Measurements from ENCODE around the gene PLD4.
"Not testable (repeated sequence)": the region's sequence is repeated elsewhere in the genome, so short reads cannot be mapped to it uniquely, and the experiment has no call there.

Gene PLD4

GRCh38 chr14:104941508-104942365, 17.1 kb downstream of the PLD4 start:
- DNase-seq (no peak), ATAC-seq (ENCODE audit: insufficient read depth, low read depth) (no peak)
- H4K20me1 ChIP-seq (ENCODE audit: insufficient read depth, low read length), result no peaks in the 10 kb centered on the region
- H3K4me1 ChIP-seq (ENCODE audit: insufficient read depth, low read length), result no peaks in the 10 kb centered on the region
- no peak overlapping the region for H3K4me3 ChIP-seq (ENCODE audit: low read depth in 1 of 2, low read length in 2 of 2)
- H3K9me3 ChIP-seq (ENCODE audit: insufficient read depth, low read length, severe bottlenecking), result no peaks in the 10 kb centered on the region
- no peak overlapping the region for H2AFZ ChIP-seq (ENCODE audit: low read depth, low read length)
- no peak overlapping the region for H3K9ac ChIP-seq (ENCODE audit: low read depth, low read length)
- H3K79me2 ChIP-seq (ENCODE audit: insufficient read depth, low read length), result no peaks in the 10 kb centered on the region
- no peak for TF ChIP-seq EZH2 (IDR thresholded peaks at IDR 0.05; ENCODE audit: borderline replicate concordance, low read depth, low read length, severe bottlenecking)
- TF ChIP-seq CTCF (IDR thresholded peaks at IDR 0.05; ENCODE audit: borderline replicate concordance, extremely low read depth, low read length, poor library complexity, severe bottlenecking), result no peak
- no peaks in the 10 kb centered on the region for H3K36me3 ChIP-seq (ENCODE audit: insufficient read depth, low read length)
- H3K4me2 ChIP-seq (ENCODE audit: insufficient read depth, low read length), result no peak overlapping the region
- peaks cover 20% of the 10 kb centered on the region for H3K27me3 ChIP-seq (ENCODE audit: insufficient read depth, low read length, poor library complexity)
- H3K27ac ChIP-seq (ENCODE audit: low read length), result no peak overlapping the region

GRCh38 chr14:104942586-104942985, 17.9 kb downstream of the PLD4 start:
- no peak overlapping the region for H3K27ac ChIP-seq (ENCODE audit: low read length)
- ATAC-seq (ENCODE audit: insufficient read depth, low read depth), result no peak
- no peaks in the 10 kb centered on the region for H3K9me3 ChIP-seq (ENCODE audit: insufficient read depth, low read length, severe bottlenecking)
- H3K9ac ChIP-seq (ENCODE audit: low read depth, low read length), result no peak overlapping the region
- TF ChIP-seq CTCF (IDR thresholded peaks at IDR 0.05; ENCODE audit: borderline replicate concordance, extremely low read depth, low read length, poor library complexity, severe bottlenecking) (no peak), EZH2 (IDR thresholded peaks at IDR 0.05; ENCODE audit: borderline replicate concordance, low read depth, low read length, severe bottlenecking) (no peak)
- no peaks in the 10 kb centered on the region for H3K79me2 ChIP-seq (ENCODE audit: insufficient read depth, low read length)
- no peak overlapping the region for H3K4me2 ChIP-seq (ENCODE audit: insufficient read depth, low read length)
- no peak overlapping the region for H3K4me3 ChIP-seq (ENCODE audit: low read depth in 1 of 2, low read length in 2 of 2)
- DNase-seq, result no peak
- no peak overlapping the region for H2AFZ ChIP-seq (ENCODE audit: low read depth, low read length)
- H3K4me1 ChIP-seq (ENCODE audit: insufficient read depth, low read length), result no peaks in the 10 kb centered on the region
- H4K20me1 ChIP-seq (ENCODE audit: insufficient read depth, low read length), result no peaks in the 10 kb centered on the region
- H3K27me3 ChIP-seq (ENCODE audit: insufficient read depth, low read length, poor library complexity), result peaks cover 13% of the 10 kb centered on the region
- H3K36me3 ChIP-seq (ENCODE audit: insufficient read depth, low read length), result no peaks in the 10 kb centered on the region

GRCh38 chr14:104943216-104944015, 18.7 kb downstream of the PLD4 start:
- not testable (repeated sequence) for H3K27ac ChIP-seq (ENCODE audit: low read length); H3K4me2 ChIP-seq (ENCODE audit: insufficient read depth, low read length); H3K9me3 ChIP-seq (ENCODE audit: insufficient read depth, low read length, severe bottlenecking); H3K36me3 ChIP-seq (ENCODE audit: insufficient read depth, low read length); H2AFZ ChIP-seq (ENCODE audit: low read depth, low read length); DNase-seq; ATAC-seq (ENCODE audit: insufficient read depth, low read depth); H3K4me1 ChIP-seq (ENCODE audit: insufficient read depth, low read length); H4K20me1 ChIP-seq (ENCODE audit: insufficient read depth, low read length); H3K9ac ChIP-seq (ENCODE audit: low read depth, low read length); H3K4me3 ChIP-seq (ENCODE audit: low read depth in 1 of 2, low read length in 2 of 2); H3K79me2 ChIP-seq (ENCODE audit: insufficient read depth, low read length)
- peaks cover 13% of the 10 kb centered on the region for H3K27me3 ChIP-seq (ENCODE audit: insufficient read depth, low read length, poor library complexity)

- not testable (repeated sequence) for H3K27ac ChIP-seq (ENCODE audit: low read length); H3K9me3 ChIP-seq (ENCODE audit: insufficient read depth, low read length, severe bottlenecking); ATAC-seq (ENCODE audit: insufficient read depth, low read depth); H3K4me1 ChIP-seq (ENCODE audit: insufficient read depth, low read length); H3K79me2 ChIP-seq (ENCODE audit: insufficient read depth, low read length); H3K36me3 ChIP-seq (ENCODE audit: insufficient read depth, low read length); H4K20me1 ChIP-seq (ENCODE audit: insufficient read depth, low read length); H2AFZ ChIP-seq (ENCODE audit: low read depth, low read length); H3K4me2 ChIP-seq (ENCODE audit: insufficient read depth, low read length); DNase-seq; H3K9ac ChIP-seq (ENCODE audit: low read depth, low read length); H3K4me3 ChIP-seq (ENCODE audit: low read depth in 1 of 2, low read length in 2 of 2)
- H3K27me3 ChIP-seq (ENCODE audit: insufficient read depth, low read length, poor library complexity), result peaks cover 10% of the 10 kb centered on the region
Measured at GRCh38 chr14:104944016-104944308, 19.3 kb downstream of the PLD4 start.

- not testable (repeated sequence) for H3K9ac ChIP-seq (ENCODE audit: low read depth, low read length); H4K20me1 ChIP-seq (ENCODE audit: insufficient read depth, low read length); H3K27me3 ChIP-seq (ENCODE audit: insufficient read depth, low read length, poor library complexity); H3K36me3 ChIP-seq (ENCODE audit: insufficient read depth, low read length); H3K27ac ChIP-seq (ENCODE audit: low read length); ATAC-seq (ENCODE audit: insufficient read depth, low read depth); H3K9me3 ChIP-seq (ENCODE audit: insufficient read depth, low read length, severe bottlenecking); H3K4me1 ChIP-seq (ENCODE audit: insufficient read depth, low read length); H3K4me2 ChIP-seq (ENCODE audit: insufficient read depth, low read length); H2AFZ ChIP-seq (ENCODE audit: low read depth, low read length); H3K79me2 ChIP-seq (ENCODE audit: insufficient read depth, low read length); H3K4me3 ChIP-seq (ENCODE audit: low read depth in 1 of 2, low read length in 2 of 2); DNase-seq
Measured at GRCh38 chr14:104944436-104945205, 19.9 kb downstream of the PLD4 start.

GRCh38 chr14:104945266-104945665, 20.6 kb downstream of the PLD4 start:
- not testable (repeated sequence) for H3K9me3 ChIP-seq (ENCODE audit: insufficient read depth, low read length, severe bottlenecking); H4K20me1 ChIP-seq (ENCODE audit: insufficient read depth, low read length); H3K4me3 ChIP-seq (ENCODE audit: low read depth in 1 of 2, low read length in 2 of 2); H3K9ac ChIP-seq (ENCODE audit: low read depth, low read length); H3K79me2 ChIP-seq (ENCODE audit: insufficient read depth, low read length); H3K36me3 ChIP-seq (ENCODE audit: insufficient read depth, low read length); H3K4me2 ChIP-seq (ENCODE audit: insufficient read depth, low read length); H2AFZ ChIP-seq (ENCODE audit: low read depth, low read length); H3K27ac ChIP-seq (ENCODE audit: low read length); H3K4me1 ChIP-seq (ENCODE audit: insufficient read depth, low read length); ATAC-seq (ENCODE audit: insufficient read depth, low read depth); H3K27me3 ChIP-seq (ENCODE audit: insufficient read depth, low read length, poor library complexity); DNase-seq
